Activated B cell treated with CpG ODN at 0.5 μM for 24 hours (primary cell): Measurements from ENCODE around the gene NMNAT2. TPM values are rescaled to one million over a fixed set of nuclear protein-coding genes. Genes with fewer than 3 reads are reported as not detected.

ENCODE experiments used
- ATAC-seq: fragments of 200-7000 bp; cut with Tn5 transposase; one replicate; pipeline ENCODE4 v1.10.0; 2021; ENCODE audit warnings: low read depth, mild to moderate bottlenecking, moderate library complexity
- CTCF ChIA-PET: fragments of 350-600 bp; sonication (Branson Sonifier 250); formaldehyde crosslinking; loops from one replicate; lab custom pipeline; 2021; ENCODE audit warnings: antibody characterized with exemption; lab: Charles Lee
- POLR2A ChIA-PET: fragments of 350-600 bp; sonication (Branson Sonifier 250); formaldehyde crosslinking; loops from one replicate; lab custom pipeline; 2021; ENCODE audit warnings: antibody characterized with exemption; lab: Charles Lee
- DNase-seq: peaks from one replicate; pipeline ENCODE4 v3.0.0; 2022
- H3K27ac Mint-ChIP-seq: one replicate; pipeline ENCODE4 v1.8.0; 2020; ENCODE audit warnings: mixed read lengths
- H3K27me3 Mint-ChIP-seq: one replicate; pipeline ENCODE4 v1.8.0; 2021; ENCODE audit warnings: mixed read lengths
- H3K36me3 Mint-ChIP-seq: one replicate; pipeline ENCODE4 v1.8.0; 2021; ENCODE audit warnings: low read depth, mixed read lengths
- H3K4me1 Mint-ChIP-seq: one replicate; pipeline ENCODE4 v1.8.0; 2021; ENCODE audit warnings: mixed read lengths
- H3K4me3 Mint-ChIP-seq: one replicate; pipeline ENCODE4 v1.8.0; 2020; ENCODE audit warnings: mild to moderate bottlenecking, mixed read lengths
- H3K9me3 Mint-ChIP-seq: one replicate; pipeline ENCODE4 v1.8.0; 2020; ENCODE audit warnings: mixed read lengths
- CTCF ChIP-seq: fragments of 200-600 bp; IDR thresholded peaks from one replicate; pipeline ENCODE4 v1.8.0; 2022; ENCODE audit warnings: antibody characterized with exemption, mild to moderate bottlenecking
- intact Hi-C: fragments of 100-400 bp; cut with micrococcal nuclease; formaldehyde crosslinking; loops from one replicate; pipeline ENCODE4 v1.15.1; 2024
- total RNA-seq: library from RNA; stranded (reverse); gene quantifications from 2 replicates; pipeline ENCODE4 v1.2.3, GENCODE V29; 2022

NMNAT2 gene
- total RNA-seq, 1 donor from 2014 or later: not detected

DNA sequence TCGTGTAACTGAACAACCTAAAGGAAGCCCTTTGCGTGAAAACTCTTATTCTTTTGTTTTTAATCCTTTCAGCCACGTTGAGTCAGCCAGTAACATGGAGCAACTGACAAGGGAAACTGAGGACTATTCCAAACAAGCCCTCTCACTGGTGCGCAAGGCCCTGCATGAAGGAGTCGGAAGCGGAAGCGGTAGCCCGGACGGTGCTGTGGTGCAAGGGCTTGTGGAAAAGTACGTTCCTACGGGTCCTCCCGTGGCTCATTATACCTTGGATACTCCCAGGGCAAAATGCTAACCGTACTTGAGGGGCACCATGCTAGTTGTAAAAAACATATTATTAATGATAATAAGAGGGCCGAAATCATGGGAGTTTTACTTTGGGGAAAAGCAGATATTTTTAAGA is 182.7 kb downstream of the NMNAT2 start:
- TF ChIP-seq CTCF: no peak
- no peak for ATAC-seq
- Mint-ChIP-seq H3K36me3 (no peaks in the 10 kb centered on the region), H3K4me3 (no peak overlapping the region), H3K9me3 (no peaks in the 10 kb centered on the region), H3K4me1 (no peaks in the 10 kb centered on the region), H3K27ac (no peak overlapping the region), H3K27me3 (peaks cover 8% of the 10 kb centered on the region)
- CTCF ChIA-PET: interaction anchor here (1.4 kb wide), 1 partner anchor 273 kb away, joined by 4 read pairs; no protein-coding TSS in a partner anchor
- intact Hi-C loops: no loop called here
- no peak for DNase-seq
- POLR2A ChIA-PET: no interaction called here

- no peak overlapping the region for H3K4me3 Mint-ChIP-seq
- ATAC-seq (no peak), DNase-seq (no peak)
- POLR2A ChIA-PET: no interaction called here
- CTCF ChIA-PET: interaction anchor here (1.4 kb wide), 1 partner anchor 273 kb away, joined by 4 read pairs; no protein-coding TSS in a partner anchor
- TF ChIP-seq CTCF: no peak
- H3K27me3 Mint-ChIP-seq: peaks cover 6% of the 10 kb centered on the region
- H3K36me3 Mint-ChIP-seq: no peaks in the 10 kb centered on the region
- intact Hi-C loops: no loop called here
- no peaks in the 10 kb centered on the region for H3K9me3 Mint-ChIP-seq
- H3K4me1 Mint-ChIP-seq: no peaks in the 10 kb centered on the region
- H3K27ac Mint-ChIP-seq: no peak overlapping the region
Observed at GRCh38 chr1:183234660-183235476, 183.3 kb downstream of the NMNAT2 start.

DNA sequence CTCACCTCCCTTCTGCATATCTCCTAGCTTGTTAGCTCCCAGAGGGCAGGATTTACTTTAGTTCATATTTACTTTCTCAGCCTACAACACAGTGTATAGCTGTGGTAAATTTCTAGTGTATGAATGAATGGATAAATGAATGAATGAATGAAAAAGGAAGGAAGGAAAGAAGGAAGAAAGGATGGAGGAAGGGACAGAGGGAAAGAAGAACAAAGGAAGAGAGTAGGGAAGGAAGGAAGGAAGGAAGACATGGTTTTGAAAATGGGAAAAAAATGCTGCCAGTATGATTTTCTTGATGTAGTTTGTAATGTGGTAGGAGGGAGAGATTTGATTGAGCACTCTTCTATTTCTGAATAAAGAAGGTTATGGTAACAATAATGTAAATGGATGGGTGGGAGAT is 185.1 kb downstream of the NMNAT2 start:
- Mint-ChIP-seq H3K4me3 (no peak overlapping the region), H3K9me3 (no peaks in the 10 kb centered on the region), H3K27me3 (peaks cover 5% of the 10 kb centered on the region), H3K27ac (no peak overlapping the region), H3K4me1 (no peaks in the 10 kb centered on the region), H3K36me3 (no peaks in the 10 kb centered on the region)
- intact Hi-C loops: no loop called here
- DNase-seq (no peak), ATAC-seq (no peak)
- CTCF ChIA-PET: no interaction called here
- no peak for TF ChIP-seq CTCF
- POLR2A ChIA-PET: no interaction called here

DNA sequence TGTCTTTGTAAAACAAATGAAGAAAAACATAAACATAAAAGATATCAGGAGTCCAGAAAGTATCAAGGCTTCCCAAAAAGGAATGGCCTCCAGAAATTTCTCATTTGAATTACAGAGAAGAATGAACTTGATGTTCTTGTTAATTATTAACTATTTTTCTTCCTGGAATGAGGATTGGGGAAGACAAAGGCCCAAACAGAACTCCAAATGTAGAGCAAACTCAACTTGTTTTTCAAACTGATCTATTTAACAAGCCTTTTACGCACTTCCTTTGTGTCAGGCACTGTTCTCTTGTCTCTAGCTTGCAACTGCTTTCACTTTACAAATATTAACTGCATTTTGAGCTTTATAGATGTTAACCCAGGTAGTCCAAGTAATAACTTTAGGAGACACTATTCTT is 186.6 kb downstream of the NMNAT2 start:
- DNase-seq (no peak), ATAC-seq (no peak)
- Mint-ChIP-seq H3K9me3 (no peaks in the 10 kb centered on the region), H3K4me1 (peaks cover 5% of the 10 kb centered on the region), H3K27ac (no peak overlapping the region), H3K27me3 (peaks cover 5% of the 10 kb centered on the region), H3K36me3 (no peaks in the 10 kb centered on the region), H3K4me3 (no peak overlapping the region)
- POLR2A ChIA-PET: no interaction called here
- TF ChIP-seq CTCF: no peak
- intact Hi-C loops: no loop called here
- CTCF ChIA-PET: interaction anchor here (0.8 to 2.7 kb wide), 2 partner anchors 269 to 271 kb away, joined by 3 to 9 read pairs; no protein-coding TSS in a partner anchor

- no peak overlapping the region for H3K27ac Mint-ChIP-seq
- POLR2A ChIA-PET: no interaction called here
- no peak for DNase-seq
- peaks cover 5% of the 10 kb centered on the region for H3K4me1 Mint-ChIP-seq
- H3K27me3 Mint-ChIP-seq: peaks cover 4% of the 10 kb centered on the region
- no peak for TF ChIP-seq CTCF
- no peak overlapping the region for H3K4me3 Mint-ChIP-seq
- no peak for ATAC-seq
- no peaks in the 10 kb centered on the region for H3K9me3 Mint-ChIP-seq
- H3K36me3 Mint-ChIP-seq: no peaks in the 10 kb centered on the region
- intact Hi-C loops: no loop called here
- CTCF ChIA-PET: interaction anchor here (2.7 kb wide), 1 partner anchor 268 kb away, joined by 9 read pairs; no protein-coding TSS in a partner anchor
Observed at GRCh38 chr1:183230413-183230812, 187.8 kb downstream of the NMNAT2 start.
